22Rv1 (cell line): ENCODE data around the gene TCF7L2.

Source experiments
- CTCF ChIP-seq: fragments of 450-650 bp; IDR thresholded peaks from 2 replicates; pipeline ENCODE4 v1.5.1; 2017; ENCODE audit warnings: mild to moderate bottlenecking
- ZFX ChIP-seq: fragments of 450-650 bp; IDR thresholded peaks from 2 replicates; pipeline ENCODE4 v1.6.1; 2017; ENCODE audit warnings: antibody characterized with exemption, borderline replicate concordance

- TF ChIP-seq CTCF (no peak), ZFX (no peak)
Observed at GRCh38 chr10:112926906-112927688, 22.9 kb upstream of the TCF7L2 start.
